GM23338 (cell line): ENCODE measurements around the gene EDARADD. TPM values are rescaled to one million over a fixed set of nuclear protein-coding genes. Genes with fewer than 3 reads are reported as not detected.

ENCODE experiments used
- ATAC-seq: fragments of 200-7000 bp; cut with Tn5 transposase; 3 replicates; pipeline ENCODE4 v1.9.1; 2020
- DNase-seq: peaks from one replicate; pipeline ENCODE4 v3.0.0-alpha.2; 2015; ENCODE audit warnings: low spot score
- H2AFZ ChIP-seq: fragments of 200-600 bp; sonication (generic); 2 replicates; pipeline ENCODE4 v1.8.0; 2016; ENCODE audit warnings: antibody characterized with exemption, mild to moderate bottlenecking, moderate library complexity
- H3F3A ChIP-seq: fragments of 200-600 bp; sonication (generic); replicated peaks from 2 replicates; pipeline ENCODE4 v1.8.0; 2017; ENCODE audit warnings: antibody characterized with exemption, mixed run types, low read depth
- H3K27ac ChIP-seq: fragments of 200-600 bp; sonication (generic); 2 replicates; pipeline ENCODE4 v1.6.1; 2016; ENCODE audit warnings: low read depth
- H3K27me3 ChIP-seq: fragments of 200-600 bp; sonication (generic); 2 replicates; pipeline ENCODE4 v1.8.0; 2016; ENCODE audit warnings: mild to moderate bottlenecking, mixed run types, moderate library complexity; ENCODE audit not compliant: insufficient read depth
- H3K36me3 ChIP-seq: fragments of 200-600 bp; sonication (generic); 2 replicates; pipeline ENCODE4 v1.8.0; 2016; ENCODE audit warnings: mild to moderate bottlenecking; ENCODE audit not compliant: insufficient read depth
- H3K4me1 ChIP-seq: fragments of 200-600 bp; sonication (generic); 2 replicates; pipeline ENCODE4 v1.8.0; 2016; ENCODE audit warnings: mild to moderate bottlenecking, moderate library complexity; ENCODE audit not compliant: insufficient read depth
- H3K4me2 ChIP-seq: fragments of 200-600 bp; sonication (generic); 2 replicates; pipeline ENCODE4 v1.7.1; 2017; ENCODE audit warnings: mixed run types
- H3K4me3 ChIP-seq: fragments of 200-600 bp; sonication (generic); 2 replicates; pipeline ENCODE4 v1.6.1; 2016; ENCODE audit warnings: mixed run types
- H3K79me2 ChIP-seq: fragments of 200-600 bp; sonication (generic); replicated peaks from 2 replicates; pipeline ENCODE4 v1.8.0; 2017; ENCODE audit warnings: mild to moderate bottlenecking; ENCODE audit not compliant: insufficient read depth
- H3K9me2 ChIP-seq: fragments of 200-600 bp; sonication (generic); 2 replicates; pipeline ENCODE4 v1.8.0; 2017; ENCODE audit not compliant: insufficient read depth
- H4K20me1 ChIP-seq: fragments of 200-600 bp; sonication (generic); replicated peaks from 2 replicates; pipeline ENCODE4 v1.8.0; 2017; ENCODE audit warnings: mild to moderate bottlenecking; ENCODE audit not compliant: insufficient read depth
- H3K27ac Mint-ChIP-seq: 2 replicates; pipeline ENCODE4 v1.8.0; 2020; ENCODE audit warnings: inconsistent platforms, mild to moderate bottlenecking, moderate library complexity, mixed read lengths
- H3K27me3 Mint-ChIP-seq: 3 replicates; pipeline ENCODE4 v1.8.0; 2022; ENCODE audit warnings: low read depth, mild to moderate bottlenecking, moderate library complexity, mixed read lengths, inconsistent platforms; ENCODE audit not compliant: insufficient read depth, poor library complexity
- H3K36me3 Mint-ChIP-seq: 3 replicates; pipeline ENCODE4 v1.8.0; 2021; ENCODE audit warnings: low read depth, mild to moderate bottlenecking, inconsistent platforms, moderate library complexity, mixed read lengths
- H3K4me1 Mint-ChIP-seq: 3 replicates; pipeline ENCODE4 v1.8.0; 2020; ENCODE audit warnings: mild to moderate bottlenecking, inconsistent platforms, mixed read lengths
- H3K4me3 Mint-ChIP-seq: 3 replicates; pipeline ENCODE4 v1.8.0; 2021; ENCODE audit warnings: moderate library complexity, mild to moderate bottlenecking, inconsistent platforms, mixed read lengths
- H3K9me3 Mint-ChIP-seq: 3 replicates; pipeline ENCODE4 v1.8.0; 2020; ENCODE audit warnings: moderate library complexity, mild to moderate bottlenecking, inconsistent platforms, mixed read lengths
- ETS1 ChIP-seq: IDR thresholded peaks from 2 replicates; pipeline ENCODE4 v1.6.1; 2016; ENCODE audit warnings: antibody characterized with exemption
- EZH2 ChIP-seq: fragments of 200-600 bp; sonication (generic); IDR thresholded peaks from one replicate; pipeline ENCODE4 v1.8.0; 2017; ENCODE audit warnings: antibody characterized with exemption, mild to moderate bottlenecking, low read depth; ENCODE audit not compliant: unreplicated experiment
- EZH2phosphoT487 ChIP-seq: fragments of 200-600 bp; sonication (generic); IDR thresholded peaks from one replicate; pipeline ENCODE4 v1.8.1; 2018; ENCODE audit warnings: antibody characterized with exemption; ENCODE audit not compliant: unreplicated experiment
- JUNB ChIP-seq: IDR thresholded peaks from one replicate; pipeline ENCODE4 v1.6.1; 2016; ENCODE audit warnings: antibody characterized with exemption; ENCODE audit not compliant: unreplicated experiment
- NANOG ChIP-seq: IDR thresholded peaks from 2 replicates; pipeline ENCODE4 v1.6.1; 2016; ENCODE audit warnings: antibody characterized with exemption, borderline replicate concordance
- POLR2AphosphoS5 ChIP-seq: IDR thresholded peaks from 2 replicates; pipeline ENCODE4 v1.6.1; 2016; ENCODE audit warnings: antibody characterized with exemption, low read depth
- ZNF114 ChIP-seq: fragments of 250-450 bp; sonication (Bioruptor Pico); IDR thresholded peaks from 2 replicates; pipeline ENCODE4 v1.5.0; 2020; ENCODE audit warnings: mild to moderate bottlenecking, moderate library complexity
- ZNF331 ChIP-seq: fragments of 250-450 bp; sonication (Bioruptor Pico); IDR thresholded peaks from 2 replicates; pipeline ENCODE4 v1.5.0; 2020; ENCODE audit warnings: low read depth, mild to moderate bottlenecking, moderate library complexity
- polyA plus RNA-seq: library from polyadenylated mRNA; unstranded; fragments of >200 nt; fragmentation: Nextera tagmentation; extraction: Ambion mirVana; gene quantifications from 2 replicates; pipeline ENCODE4 v1.2.1, GENCODE V29; 2016
- total RNA-seq: library from RNA; depleted of rRNA; stranded (reverse); fragments of >200 nt; shearing (Covaris generic); gene quantifications from 2 replicates; pipeline ENCODE4 v1.2.3, GENCODE V29; 2014
- TF ChIP-seq, protein P1 (sequence below): IDR thresholded peaks from one replicate; pipeline ENCODE4 v1.6.1; 2018; ENCODE audit warnings: antibody characterized with exemption; ENCODE audit not compliant: unreplicated experiment
- TF ChIP-seq, protein P2 (sequence below), 2 experiments: fragments of 200-600 bp in 1 of 2; sonication (generic) in 1 of 2; conservative IDR thresholded peaks; 2 replicates each; pipeline versions ENCODE4 v1.5.1 to v1.6.1; 2016 to 2017; ENCODE audit warnings: antibody characterized with exemption in 2 of 2, low read depth in 2 of 2, mild to moderate bottlenecking in 2 of 2, moderate library complexity in 1 of 2

EDARADD gene
- total and polyA plus RNA-seq, 2 experiments from 2014 or later: 3.7 to 4.4 TPM

DNA sequence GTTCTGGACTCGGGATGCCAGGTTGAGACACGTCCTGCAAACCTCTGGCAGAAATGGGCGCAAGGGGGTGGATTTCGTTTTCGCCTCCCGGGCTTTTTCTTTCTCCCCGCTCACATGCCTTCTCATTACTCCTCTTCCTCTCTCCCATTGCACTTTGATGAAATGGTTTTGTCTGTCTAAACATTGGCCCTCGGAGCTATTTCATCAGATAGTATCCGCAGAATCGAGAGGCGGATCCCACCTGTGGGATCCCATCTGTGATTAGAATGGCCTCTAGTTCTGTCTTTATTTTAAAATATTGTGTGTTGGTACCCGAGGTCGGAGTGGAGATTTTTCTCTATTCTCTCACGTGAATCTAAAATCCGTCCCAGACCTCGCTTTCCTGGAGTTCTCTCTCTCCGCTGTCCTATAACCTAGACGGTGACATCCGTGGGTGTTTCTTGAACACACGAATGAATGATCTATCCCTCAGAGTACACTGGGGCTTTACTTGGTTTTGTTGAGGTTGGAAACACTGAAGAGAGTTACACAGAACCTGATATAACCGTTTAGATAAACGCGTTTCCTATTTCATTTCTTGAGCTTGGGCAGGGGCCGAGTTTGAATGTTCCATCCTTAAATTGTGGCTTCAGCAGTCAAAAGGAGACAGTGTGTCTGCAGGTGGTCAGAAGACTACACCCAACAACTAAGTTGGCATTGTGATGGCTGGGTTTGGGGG, 2.0 kb downstream of the EDARADD start (continued):
- TF ChIP-seq, protein P1, sequence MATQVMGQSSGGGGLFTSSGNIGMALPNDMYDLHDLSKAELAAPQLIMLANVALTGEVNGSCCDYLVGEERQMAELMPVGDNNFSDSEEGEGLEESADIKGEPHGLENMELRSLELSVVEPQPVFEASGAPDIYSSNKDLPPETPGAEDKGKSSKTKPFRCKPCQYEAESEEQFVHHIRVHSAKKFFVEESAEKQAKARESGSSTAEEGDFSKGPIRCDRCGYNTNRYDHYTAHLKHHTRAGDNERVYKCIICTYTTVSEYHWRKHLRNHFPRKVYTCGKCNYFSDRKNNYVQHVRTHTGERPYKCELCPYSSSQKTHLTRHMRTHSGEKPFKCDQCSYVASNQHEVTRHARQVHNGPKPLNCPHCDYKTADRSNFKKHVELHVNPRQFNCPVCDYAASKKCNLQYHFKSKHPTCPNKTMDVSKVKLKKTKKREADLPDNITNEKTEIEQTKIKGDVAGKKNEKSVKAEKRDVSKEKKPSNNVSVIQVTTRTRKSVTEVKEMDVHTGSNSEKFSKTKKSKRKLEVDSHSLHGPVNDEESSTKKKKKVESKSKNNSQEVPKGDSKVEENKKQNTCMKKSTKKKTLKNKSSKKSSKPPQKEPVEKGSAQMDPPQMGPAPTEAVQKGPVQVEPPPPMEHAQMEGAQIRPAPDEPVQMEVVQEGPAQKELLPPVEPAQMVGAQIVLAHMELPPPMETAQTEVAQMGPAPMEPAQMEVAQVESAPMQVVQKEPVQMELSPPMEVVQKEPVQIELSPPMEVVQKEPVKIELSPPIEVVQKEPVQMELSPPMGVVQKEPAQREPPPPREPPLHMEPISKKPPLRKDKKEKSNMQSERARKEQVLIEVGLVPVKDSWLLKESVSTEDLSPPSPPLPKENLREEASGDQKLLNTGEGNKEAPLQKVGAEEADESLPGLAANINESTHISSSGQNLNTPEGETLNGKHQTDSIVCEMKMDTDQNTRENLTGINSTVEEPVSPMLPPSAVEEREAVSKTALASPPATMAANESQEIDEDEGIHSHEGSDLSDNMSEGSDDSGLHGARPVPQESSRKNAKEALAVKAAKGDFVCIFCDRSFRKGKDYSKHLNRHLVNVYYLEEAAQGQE: no peak
- TF ChIP-seq ZNF331 (CRISPR knock-in tag) (no peak), POLR2AphosphoS5 (no peak), ZNF114 (CRISPR knock-in tag) (no peak), EZH2phosphoT487 (no peak), NANOG (no peak)
- TF ChIP-seq, protein P2, sequence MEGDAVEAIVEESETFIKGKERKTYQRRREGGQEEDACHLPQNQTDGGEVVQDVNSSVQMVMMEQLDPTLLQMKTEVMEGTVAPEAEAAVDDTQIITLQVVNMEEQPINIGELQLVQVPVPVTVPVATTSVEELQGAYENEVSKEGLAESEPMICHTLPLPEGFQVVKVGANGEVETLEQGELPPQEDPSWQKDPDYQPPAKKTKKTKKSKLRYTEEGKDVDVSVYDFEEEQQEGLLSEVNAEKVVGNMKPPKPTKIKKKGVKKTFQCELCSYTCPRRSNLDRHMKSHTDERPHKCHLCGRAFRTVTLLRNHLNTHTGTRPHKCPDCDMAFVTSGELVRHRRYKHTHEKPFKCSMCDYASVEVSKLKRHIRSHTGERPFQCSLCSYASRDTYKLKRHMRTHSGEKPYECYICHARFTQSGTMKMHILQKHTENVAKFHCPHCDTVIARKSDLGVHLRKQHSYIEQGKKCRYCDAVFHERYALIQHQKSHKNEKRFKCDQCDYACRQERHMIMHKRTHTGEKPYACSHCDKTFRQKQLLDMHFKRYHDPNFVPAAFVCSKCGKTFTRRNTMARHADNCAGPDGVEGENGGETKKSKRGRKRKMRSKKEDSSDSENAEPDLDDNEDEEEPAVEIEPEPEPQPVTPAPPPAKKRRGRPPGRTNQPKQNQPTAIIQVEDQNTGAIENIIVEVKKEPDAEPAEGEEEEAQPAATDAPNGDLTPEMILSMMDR (conservative IDR thresholded peaks at IDR 0.05; ENCODE audit: low read depth in 2 of 2): no peak

GRCh38 chr1:236396665-236397043, 2.6 kb downstream of the EDARADD start:
- TF ChIP-seq EZH2 (no peak), ZNF331 (CRISPR knock-in tag) (no peak), POLR2AphosphoS5 (no peak), JUNB (no peak), ETS1 (no peak), ZNF114 (CRISPR knock-in tag) (no peak), EZH2phosphoT487 (no peak), NANOG (no peak)
- TF ChIP-seq, protein P1: no peak
- no peaks in the 10 kb centered on the region for H4K20me1 ChIP-seq
- Mint-ChIP-seq H3K36me3 (no peaks in the 10 kb centered on the region), H3K4me1 (peaks cover 37% of the 10 kb centered on the region), H3K9me3 (no peaks in the 10 kb centered on the region; the same call in 2 of the 3 replicates), H3K4me3 (peak overlapping the region; percentile 83), H3K27ac (no peak overlapping the region), H3K27me3 (peaks cover 29% of the 10 kb centered on the region)
- ATAC-seq (no peak), DNase-seq (no peak)
- no peak overlapping the region for H2AFZ ChIP-seq
- no peaks in the 10 kb centered on the region; the same call in none of the 2 replicates for H3K79me2 ChIP-seq
- H3K4me1 ChIP-seq: peaks cover 19% of the 10 kb centered on the region
- H3K27ac ChIP-seq: no peak overlapping the region
- peaks cover 5% of the 10 kb centered on the region; the same call in 1 of the 2 replicates for H3F3A ChIP-seq
- H3K9me2 ChIP-seq: no peaks in the 10 kb centered on the region
- peaks cover 32% of the 10 kb centered on the region for H3K27me3 ChIP-seq
- H3K4me2 ChIP-seq: peak overlapping the region; percentile 92
- peak overlapping the region; percentile 93 for H3K4me3 ChIP-seq
- H3K36me3 ChIP-seq: no peaks in the 10 kb centered on the region
